Breast epithelium (tissue), 4 donors: ENCODE results near the gene ELOB. TPM values are rescaled to one million over a fixed set of nuclear protein-coding genes. Genes with fewer than 3 reads are reported as not detected.
"Not testable (repeated sequence)": the region's sequence is repeated elsewhere in the genome, so short reads cannot be mapped to it uniquely, and the experiment has no call there.

Experiments used
- DNase-seq, 2 donors: peaks; one replicate each; pipeline ENCODE4 v3.0.0-alpha.2; 2019; ENCODE audit warnings: low spot score in 2 of 2
- H3K27ac ChIP-seq, 2 donors: fragments of 200-600 bp; sonication (generic) in 1 of 2; one replicate each; pipeline ENCODE4 v1.5.1; 2016 to 2019; ENCODE audit warnings: mild to moderate bottlenecking in 1 of 2
- H3K27me3 ChIP-seq, 2 donors: fragments of 200-600 bp; sonication (generic) in 1 of 2; one replicate each; pipeline versions ENCODE4 v1.5.1 to v1.6.0; 2017 to 2019; ENCODE audit warnings: control low read depth in 1 of 2, mild to moderate bottlenecking in 1 of 2
- H3K36me3 ChIP-seq: fragments of 200-600 bp; one replicate; pipeline ENCODE4 v1.5.1; 2019
- H3K4me1 ChIP-seq, 2 donors: fragments of 200-600 bp; sonication (generic); one replicate each; pipeline ENCODE4 v1.5.1; 2016 to 2019; ENCODE audit warnings: control low read depth in 1 of 2
- H3K4me3 ChIP-seq, 3 donors: fragments of 200-600 bp; sonication (generic); 1 replicate in 2 of 3; 2 replicates in 1 of 3; pipeline ENCODE4 v1.5.1; 2016 to 2019; ENCODE audit warnings: mild to moderate bottlenecking in 3 of 3, moderate library complexity in 2 of 3
- H3K9me3 ChIP-seq, 2 donors: fragments of 200-600 bp; sonication (generic) in 1 of 2; one replicate each; pipeline ENCODE4 v1.5.1; 2016 to 2019; ENCODE audit warnings: control low read depth in 1 of 2
- CTCF ChIP-seq, 3 donors: fragments of 450-650 bp; IDR thresholded peaks; one replicate each; pipeline ENCODE4 v1.5.1; 2016 to 2017; ENCODE audit warnings: antibody characterized with exemption in 3 of 3, mild to moderate bottlenecking in 3 of 3, moderate library complexity in 3 of 3
- POLR2A ChIP-seq: fragments of 450-650 bp; IDR thresholded peaks from one replicate; pipeline ENCODE4 v1.6.1; 2016; ENCODE audit warnings: antibody characterized with exemption, mild to moderate bottlenecking, moderate library complexity
- POLR2AphosphoS5 ChIP-seq, 3 donors: sonication (generic); formaldehyde crosslinking; IDR thresholded peaks; one replicate each; pipeline ENCODE4 v1.6.1; 2017; ENCODE audit warnings: antibody characterized with exemption in 3 of 3
- intact Hi-C: fragments of 100-400 bp; cut with DNase I; formaldehyde crosslinking; loops from one replicate; pipeline ENCODE4 v1.15.1; 2023; ENCODE audit warnings: low total_unique reads
- total RNA-seq, 3 donors: library from RNA; depleted of rRNA; stranded (reverse); fragments of >200 nt; gene quantifications; one replicate each; pipeline ENCODE4 v1.1.0, GENCODE V29; 2016

ELOB gene
- total RNA-seq, 3 donors from 2014 or later, result 147 to 292 (median 230) TPM

DNA sequence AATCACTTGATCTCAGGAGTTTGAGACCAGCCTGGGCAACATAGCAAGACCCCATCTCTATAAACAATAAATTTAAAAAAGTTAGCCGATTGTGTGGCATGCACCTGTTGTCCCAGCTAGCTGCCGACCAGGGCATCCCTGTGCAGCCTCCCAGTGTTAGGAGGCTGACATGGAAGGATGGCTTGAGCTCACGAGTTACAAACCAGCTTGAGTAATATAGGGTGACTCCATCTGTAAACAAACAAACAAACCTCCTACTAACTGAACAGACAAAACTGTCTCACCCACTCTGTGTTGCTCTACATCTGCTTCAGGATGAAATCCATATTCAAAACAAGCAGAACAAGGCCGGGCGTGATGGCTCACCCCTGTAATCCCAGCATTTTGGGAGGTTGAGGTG, 50.2 kb downstream of the ELOB start:
- Histone ChIP-seq H3K4me3 (no peak overlapping the region), H3K4me1 (no peaks in the 10 kb centered on the region), H3K36me3 (no peaks in the 10 kb centered on the region), H3K9me3 (no peaks in the 10 kb centered on the region), H3K27me3 (no peaks in the 10 kb centered on the region), H3K27ac (no peak overlapping the region)
- TF ChIP-seq POLR2A (no peak), CTCF (IDR thresholded peaks at IDR 0.05) (no peak), POLR2AphosphoS5 (IDR thresholded peaks at IDR 0.05) (no peak)
- DNase-seq, result no peak
- intact Hi-C loops, result no loop called here

DNA sequence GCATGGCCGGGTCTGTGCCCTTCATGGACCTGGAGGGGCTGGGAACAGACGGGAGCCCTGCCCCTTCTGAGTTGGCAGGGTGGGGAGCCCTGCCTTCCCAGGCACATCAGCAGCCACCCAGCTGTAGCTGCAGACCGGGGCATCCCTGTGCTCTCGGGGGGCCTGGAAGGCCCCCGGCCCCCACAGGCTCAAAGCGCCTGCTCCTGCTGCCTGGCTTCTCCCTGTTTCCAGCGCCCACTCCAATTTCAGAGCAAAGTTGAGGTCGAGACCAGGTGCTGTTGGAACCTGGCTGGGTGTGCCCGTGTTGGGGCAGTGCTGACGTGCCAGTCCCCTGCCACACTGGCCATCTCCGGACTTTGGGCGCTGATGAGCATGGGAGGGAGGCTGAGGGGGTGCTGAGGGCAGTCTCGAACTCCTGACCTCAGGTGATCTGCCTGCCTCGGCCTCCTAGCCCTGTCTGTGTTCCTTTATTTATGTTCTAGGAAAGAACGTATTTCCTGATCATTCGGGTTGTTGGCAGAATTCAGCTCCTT, 52.2 kb downstream of the ELOB start:
- Histone ChIP-seq H3K4me3 (no peak overlapping the region), H3K27me3 (no peaks in the 10 kb centered on the region), H3K4me1 (peaks cover 1 to 7% of the 10 kb centered on the region in 2 donors), H3K36me3 (no peaks in the 10 kb centered on the region), H3K27ac (no peak overlapping the region), H3K9me3 (no peaks in the 10 kb centered on the region)
- no peak for DNase-seq
- intact Hi-C loops, result no loop called here
- TF ChIP-seq POLR2AphosphoS5 (IDR thresholded peaks at IDR 0.05) (no peak), CTCF (IDR thresholded peaks at IDR 0.05) (no peak), POLR2A (no peak)

GRCh38 chr16:2724088-2724676, 52.9 kb downstream of the ELOB start:
- no peak for DNase-seq
- Histone ChIP-seq H3K4me3 (no peak overlapping the region), H3K27me3 (no peaks in the 10 kb centered on the region), H3K36me3 (no peaks in the 10 kb centered on the region), H3K4me1 (peaks cover 6 to 12% of the 10 kb centered on the region in 2 donors), H3K27ac (no peak overlapping the region), H3K9me3 (no peaks in the 10 kb centered on the region)
- intact Hi-C loops, result no loop called here
- TF ChIP-seq POLR2A (no peak), CTCF (IDR thresholded peaks at IDR 0.05) (no peak), POLR2AphosphoS5 (IDR thresholded peaks at IDR 0.05) (no peak)

- H3K27me3 ChIP-seq, intact Hi-C loops: not testable (repeated sequence)
These were observed 55.4 kb downstream of the ELOB start for GRCh38 chr16:2721634-2722173.

More at GRCh38 chr16:2721634-2722173, 55.4 kb downstream of the ELOB start:
- H3K4me3 ChIP-seq, result peak overlapping the region; percentile 61 to 85 (median 68)
- peaks cover 6 to 12% of the 10 kb centered on the region in 2 donors for H3K4me1 ChIP-seq
- DNase-seq, H3K9me3 ChIP-seq, H3K36me3 ChIP-seq: not testable (repeated sequence)
- H3K27ac ChIP-seq, result peak overlapping the region; percentile 82 to 92

Other genes starting within 250 kb of the ELOB start
- 1 to 10 TPM in 2 of 3 donors, not detected in 1; 2.3 to 2.6 TPM for gene CEMP1, start 245.9 kb downstream of the ELOB start, total RNA-seq
- 10 to 100 TPM; 28.8 to 32.8 (median 29.4) TPM for gene PDPK1, start 239.3 kb downstream of the ELOB start, total RNA-seq
- 10 to 100 TPM in 2 of 3 donors, 1 to 10 TPM in 1; 8.6 to 19.6 (median 18.4) TPM for gene KCTD5, start 94.8 kb downstream of the ELOB start, total RNA-seq
- gene PRSS27, start 57.1 kb downstream of the ELOB start, total RNA-seq, result under 1 TPM in 1 of 3 donors, not detected in 2; 0.29 TPM
- 100 to 1,000 TPM; 229 to 416 (median 388) TPM for gene SRRM2, start 24.6 kb downstream of the ELOB start, total RNA-seq
- gene PRSS33, start 10.3 kb upstream of the ELOB start, total RNA-seq, result not detected
- not detected for gene PRSS41, start 21.2 kb upstream of the ELOB start, total RNA-seq
- 1 to 10 TPM in 2 of 3 donors, not detected in 1; 2.9 to 4.9 TPM for gene PRSS21, start 40.0 kb upstream of the ELOB start, total RNA-seq
- 10 to 100 TPM in 2 of 3 donors, not detected in 1; 24.6 to 46.5 TPM for gene ZG16B, start 53.0 kb upstream of the ELOB start, total RNA-seq
- gene PRSS22, start 80.9 kb upstream of the ELOB start, total RNA-seq, result 10 to 100 TPM in 2 of 3 donors, not detected in 1; 13.6 to 18.7 TPM
- gene FLYWCH2, start 105.9 kb upstream of the ELOB start, total RNA-seq, result 10 to 100 TPM; 36.0 to 49.2 (median 47.9) TPM
- gene FLYWCH1, start 134.7 kb upstream of the ELOB start, total RNA-seq, result 10 to 100 TPM; 28.0 to 30.9 (median 28.2) TPM
- gene KREMEN2, start 187.0 kb upstream of the ELOB start, total RNA-seq, result under 1 TPM in 1 of 3 donors, not detected in 2; 0.33 TPM
- 1 to 10 TPM; 2.0 to 4.0 (median 3.7) TPM for gene PAQR4, start 192.1 kb upstream of the ELOB start, total RNA-seq
- 1 to 10 TPM in 1 of 3 donors, under 1 TPM in 2; 0.66 to 1.4 (median 0.73) TPM for gene PKMYT1, start 203.2 kb upstream of the ELOB start, total RNA-seq
- under 1 TPM in 1 of 3 donors, not detected in 2; 0.15 TPM for gene CLDN9, start 235.6 kb upstream of the ELOB start, total RNA-seq
- not detected for gene CLDN6, start 240.9 kb upstream of the ELOB start, total RNA-seq
- 10 to 100 TPM in 2 of 3 donors, 1 to 10 TPM in 1; 6.9 to 74.1 (median 36.7) TPM for gene TNFRSF12A, start 243.1 kb upstream of the ELOB start, total RNA-seq
- gene HCFC1R1, start 246.7 kb upstream of the ELOB start, total RNA-seq, result 10 to 100 TPM in 2 of 3 donors, 1 to 10 TPM in 1; 8.8 to 26.5 (median 17.3) TPM
- gene THOC6, start 246.8 kb upstream of the ELOB start, total RNA-seq, result 10 to 100 TPM; 15.5 to 26.1 (median 18.4) TPM